K562 (cell line): ENCODE data around the gene HMX1. TPM values are rescaled to one million over a fixed set of nuclear protein-coding genes. Genes with fewer than 3 reads are reported as not detected.
A peak's percentile ranks its signal among the peaks of the same experiment; 100 is the strongest.

Source experiments
- ATAC-seq: fragments of 200-7000 bp; cut with Tn5 transposase; 3 replicates; pipeline ENCODE4 v1.9.1; 2020; ENCODE audit warnings: moderate library complexity
- BruUV-seq: library from RNA; stranded (reverse); fragments of 400-500 nt; replicated peaks from 2 replicates; lab custom pipeline; 2021; lab: Mats Ljungman, UMichigan
- CTCF ChIA-PET: fragments of 300-600 bp; formaldehyde crosslinking; extraction: SDS; loops from one replicate; lab custom pipeline; 2021; ENCODE audit warnings: low intra/inter-chr PET ratio; lab: Yijun Ruan, JAX
- POLR2A ChIA-PET: fragments of 300-600, 350-650 bp; sonication (Branson Sonifier 250); formaldehyde crosslinking; extraction: SDS; loops from one replicate; lab custom pipeline; 2021; ENCODE audit warnings: antibody characterized with exemption, inconsistent platforms; lab: Yijun Ruan, JAX
- DNase-seq, 4 experiments: peaks; one replicate each; pipeline versions ENCODE4 v3.0.0 to v3.0.0-alpha.2; 2011 to 2018; ENCODE audit warnings: low spot score in 3 of 4, mixed read lengths in 3 of 4; ENCODE audit errors: extremely low read depth in 1 of 4
- FAIRE-seq: peaks from 2 replicates; lab custom pipeline; 2011; peaks lifted over from hg19 to GRCh38; lab: Jason Lieb, UNC
- H2AFZ ChIP-seq: 2 replicates; pipeline ENCODE4 v1.6.0; 2011; ENCODE audit warnings: low read depth, low read length, control low read depth, inconsistent platforms
- H3K27ac ChIP-seq: fragments of 200-600 bp; 3 replicates; pipeline ENCODE4 v1.8.0; 2011; ENCODE audit warnings: low read depth, mild to moderate bottlenecking, control low read depth, inconsistent platforms, low read length, moderate library complexity, mixed read lengths; ENCODE audit errors: extremely low read depth
- H3K27me3 ChIP-seq, 2 experiments: fragments of 300-600 bp in 1 of 2; 2 replicates in 1 of 2; 3 replicates in 1 of 2; pipeline versions ENCODE4 v1.6.0 to v1.8.0; 2011; ENCODE audit warnings: inconsistent platforms in 2 of 2, low read length in 2 of 2, mild to moderate bottlenecking in 1 of 2, mixed read lengths in 1 of 2, moderate library complexity in 1 of 2; ENCODE audit not compliant: control insufficient read depth in 2 of 2, insufficient read depth in 2 of 2
- H3K36me3 ChIP-seq: fragments of 300-600 bp; 3 replicates; pipeline ENCODE4 v1.8.0; 2011; ENCODE audit warnings: mild to moderate bottlenecking, low read length, inconsistent platforms; ENCODE audit not compliant: control insufficient read depth, insufficient read depth
- H3K4me1 ChIP-seq, 2 experiments: fragments of 200-600 bp in 1 of 2; replicated peaks in 1 of 2; 2 replicates in 1 of 2; 3 replicates in 1 of 2; pipeline versions ENCODE4 v1.5.1 to v1.8.0; 2011; ENCODE audit warnings: inconsistent platforms in 2 of 2, low read length in 2 of 2, mild to moderate bottlenecking in 1 of 2, mixed read lengths in 1 of 2, moderate library complexity in 1 of 2; ENCODE audit not compliant: control insufficient read depth in 2 of 2, insufficient read depth in 2 of 2
- H3K4me2 ChIP-seq: 2 replicates; pipeline ENCODE4 v1.6.1; 2011; ENCODE audit warnings: low read length, control low read depth, inconsistent platforms, mixed read lengths; ENCODE audit not compliant: insufficient read depth
- H3K4me3 ChIP-seq: fragments of 200-600 bp; sonication (generic), shearing (Covaris generic); 2 replicates; pipeline ENCODE4 v1.5.1; 2016; ENCODE audit warnings: control low read depth, inconsistent platforms
- H3K79me2 ChIP-seq: fragments of 200-600 bp; 3 replicates; pipeline ENCODE4 v1.8.0; 2011; ENCODE audit warnings: low read length, inconsistent platforms; ENCODE audit not compliant: control insufficient read depth, insufficient read depth
- H3K9ac ChIP-seq, 2 experiments: 2 replicates each; pipeline versions ENCODE4 v1.6.0 to v1.6.1; 2011; ENCODE audit warnings: low read depth in 2 of 2, low read length in 2 of 2, control low read depth in 1 of 2, inconsistent platforms in 1 of 2, mild to moderate bottlenecking in 1 of 2, mixed read lengths in 1 of 2; ENCODE audit not compliant: insufficient read depth in 1 of 2
- H3K9me1 ChIP-seq: one replicate; pipeline ENCODE4 v1.6.0; 2011; ENCODE audit warnings: inconsistent platforms, mild to moderate bottlenecking, low read length, moderate library complexity; ENCODE audit not compliant: control insufficient read depth, insufficient read depth
- H3K9me3 ChIP-seq: replicated peaks from 2 replicates; pipeline ENCODE4 v1.5.1; 2011; ENCODE audit warnings: low read depth, low read length, inconsistent platforms; ENCODE audit not compliant: control insufficient read depth, insufficient read depth
- H4K20me1 ChIP-seq: replicated peaks from 2 replicates; pipeline ENCODE4 v1.6.1; 2011; ENCODE audit warnings: low read length, inconsistent platforms, mixed read lengths; ENCODE audit not compliant: control insufficient read depth, insufficient read depth
- E2F5 ChIP-seq: sonication (generic); formaldehyde crosslinking; IDR thresholded peaks from 2 replicates; pipeline ENCODE4 v1.8.0; 2022; ENCODE audit warnings: mild to moderate bottlenecking, missing genetic modification reagents
- HMG20B ChIP-seq: fragments of 250-450 bp; sonication (Bioruptor Pico); IDR thresholded peaks from 2 replicates; pipeline ENCODE4 v1.5.0; 2021; ENCODE audit warnings: mild to moderate bottlenecking
- MXI1 ChIP-seq: IDR thresholded peaks from 2 replicates; pipeline ENCODE4 v1.6.1; 2011; ENCODE audit warnings: low read depth, mild to moderate bottlenecking, improper control_type of control experiment, low read length
- SMARCE1 ChIP-seq: fragments of 450-650 bp; IDR thresholded peaks from 2 replicates; pipeline ENCODE4 v1.7.1; 2016; ENCODE audit warnings: mild to moderate bottlenecking
- ZBTB1 ChIP-seq: sonication (generic); formaldehyde crosslinking; IDR thresholded peaks from 2 replicates; pipeline ENCODE4 v1.8.1; 2023; ENCODE audit warnings: missing genetic modification reagents, low read depth, mild to moderate bottlenecking, borderline replicate concordance
- ZBTB8A ChIP-seq: fragments of 450-650 bp; IDR thresholded peaks from 2 replicates; pipeline ENCODE4 v1.6.1; 2018; ENCODE audit warnings: mild to moderate bottlenecking, moderate library complexity; ENCODE audit not compliant: partially characterized antibody
- WGBS: fragments of 100-300 bp; shearing (Covaris generic); methylation state at CpG from one replicate; pipeline ENCODE4 v1.1.6; 2016; ENCODE audit warnings: low coverage, mixed read lengths; ENCODE audit not compliant: insufficient coverage; ENCODE audit errors: missing lambda C conversion rate; 5-methylcytosine and 5-hydroxymethylcytosine counted together
- in situ Hi-C: fragments of 300-500 bp; cut with MboI; formaldehyde crosslinking; loops from 4 replicates; pipeline ENCODE4 v1.15.0; 2018; ENCODE audit warnings: inconsistent platforms, mixed read lengths
- intact Hi-C: fragments of 100-400 bp; cut with micrococcal nuclease; formaldehyde crosslinking; loops from 2 replicates; pipeline ENCODE4 v1.14.2; 2022
- polyA plus RNA-seq, 8 experiments: library from polyadenylated mRNA; depleted of rRNA in 4 of 8; stranded (reverse) in 5 of 8; unstranded in 3 of 8; fragments of >200 nt; fragmentation: Nextera tagmentation in 2 of 8; fragmentation: Illumina TruSeq in 1 of 8; extraction: Ambion mirVana in 2 of 8; extraction: Trizol in 1 of 8; gene quantifications; 2 replicates each; pipeline versions ENCODE4 v1.2.1 to v1.2.3, GENCODE V29; 2011 to 2014; ENCODE audit warnings: inconsistent platforms in 1 of 8, missing spikeins in 1 of 8
- total RNA-seq, 7 experiments: library from RNA; depleted of rRNA in 6 of 7; stranded (reverse); fragments of >200 nt in 6 of 7; fragmentation: Illumina TruSeq in 2 of 7; extraction: Trizol in 2 of 7; gene quantifications; 2 replicates each; pipeline versions ENCODE4 v1.2.1 to v1.2.3, GENCODE V29; 2011 to 2021; ENCODE audit warnings: low replicate concordance in 1 of 7
- TF ChIP-seq, protein P1 (sequence below): fragments of 450-650 bp; IDR thresholded peaks from 2 replicates; pipeline ENCODE4 v1.6.1; 2018; ENCODE audit not compliant: partially characterized antibody

Gene HMX1
- total and polyA plus RNA-seq, 9 of the 15 experiments (the other 6 are each of a cell fraction or from before 2014, with no cell fraction given), result not detected

DNA sequence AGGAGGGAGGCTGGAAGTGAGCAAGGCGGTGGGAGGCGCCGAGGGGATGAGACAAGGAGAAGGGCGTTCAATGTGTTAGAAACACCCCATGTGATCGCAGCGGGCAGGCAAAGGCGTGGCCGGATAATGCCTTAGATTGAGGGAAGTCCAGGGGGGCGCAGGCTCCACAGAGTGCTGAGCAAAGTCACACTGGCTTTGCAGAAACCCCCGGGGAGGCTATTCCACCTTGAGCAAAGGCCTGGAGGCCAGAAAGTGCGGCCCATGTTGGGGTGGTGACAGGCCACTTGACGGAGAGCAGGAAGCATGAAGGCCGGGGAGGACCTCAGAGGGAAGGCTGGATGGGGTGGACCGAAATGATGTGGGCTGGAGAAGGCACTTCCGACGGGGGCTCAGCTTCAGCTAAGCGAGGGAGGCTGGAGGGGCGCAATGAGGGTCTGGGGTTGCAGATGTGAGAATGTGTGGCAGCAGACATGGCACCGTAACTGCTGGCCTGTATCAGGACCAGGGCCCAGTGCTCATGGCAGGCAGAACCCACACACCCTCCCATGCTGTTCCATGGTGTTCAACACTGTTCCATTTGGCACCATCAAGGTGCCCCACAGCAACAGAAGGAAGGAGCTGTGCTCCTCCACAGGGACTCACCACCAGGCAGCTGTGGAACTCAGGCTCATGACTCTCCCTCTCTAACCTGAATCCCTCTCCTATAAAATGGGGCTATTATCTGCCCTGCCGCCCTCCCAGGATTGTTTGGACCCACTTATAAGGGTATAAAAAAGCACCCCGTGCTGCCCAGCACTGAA lies 50.3 kb downstream of the HMX1 start:
- Histone ChIP-seq H3K9me1 (no peaks in the 10 kb centered on the region), H2AFZ (no peak overlapping the region), H3K4me1 (peaks cover 0 to 6% of the 10 kb centered on the region in 2 experiments; a peak in 1 of 5 replicates), H3K9ac (no peak overlapping the region), H3K27me3 (peaks cover 0 to 9% of the 10 kb centered on the region in 2 experiments; a peak in 1 of 5 replicates), H3K4me3 (no peak overlapping the region), H3K9me3 (no peaks in the 10 kb centered on the region), H4K20me1 (no peaks in the 10 kb centered on the region), H3K4me2 (no peak overlapping the region), H3K36me3 (no peaks in the 10 kb centered on the region), H3K79me2 (no peaks in the 10 kb centered on the region), H3K27ac (no peak overlapping the region)
- ChIA-PET CTCF (no interaction called here), POLR2A (interaction anchor here (0.6 kb wide), 1 partner anchor 1119 kb away, joined by 3 read pairs; no protein-coding TSS in a partner anchor)
- FAIRE-seq, result no peak
- TF ChIP-seq MXI1, result no peak
- TF ChIP-seq, protein P1, sequence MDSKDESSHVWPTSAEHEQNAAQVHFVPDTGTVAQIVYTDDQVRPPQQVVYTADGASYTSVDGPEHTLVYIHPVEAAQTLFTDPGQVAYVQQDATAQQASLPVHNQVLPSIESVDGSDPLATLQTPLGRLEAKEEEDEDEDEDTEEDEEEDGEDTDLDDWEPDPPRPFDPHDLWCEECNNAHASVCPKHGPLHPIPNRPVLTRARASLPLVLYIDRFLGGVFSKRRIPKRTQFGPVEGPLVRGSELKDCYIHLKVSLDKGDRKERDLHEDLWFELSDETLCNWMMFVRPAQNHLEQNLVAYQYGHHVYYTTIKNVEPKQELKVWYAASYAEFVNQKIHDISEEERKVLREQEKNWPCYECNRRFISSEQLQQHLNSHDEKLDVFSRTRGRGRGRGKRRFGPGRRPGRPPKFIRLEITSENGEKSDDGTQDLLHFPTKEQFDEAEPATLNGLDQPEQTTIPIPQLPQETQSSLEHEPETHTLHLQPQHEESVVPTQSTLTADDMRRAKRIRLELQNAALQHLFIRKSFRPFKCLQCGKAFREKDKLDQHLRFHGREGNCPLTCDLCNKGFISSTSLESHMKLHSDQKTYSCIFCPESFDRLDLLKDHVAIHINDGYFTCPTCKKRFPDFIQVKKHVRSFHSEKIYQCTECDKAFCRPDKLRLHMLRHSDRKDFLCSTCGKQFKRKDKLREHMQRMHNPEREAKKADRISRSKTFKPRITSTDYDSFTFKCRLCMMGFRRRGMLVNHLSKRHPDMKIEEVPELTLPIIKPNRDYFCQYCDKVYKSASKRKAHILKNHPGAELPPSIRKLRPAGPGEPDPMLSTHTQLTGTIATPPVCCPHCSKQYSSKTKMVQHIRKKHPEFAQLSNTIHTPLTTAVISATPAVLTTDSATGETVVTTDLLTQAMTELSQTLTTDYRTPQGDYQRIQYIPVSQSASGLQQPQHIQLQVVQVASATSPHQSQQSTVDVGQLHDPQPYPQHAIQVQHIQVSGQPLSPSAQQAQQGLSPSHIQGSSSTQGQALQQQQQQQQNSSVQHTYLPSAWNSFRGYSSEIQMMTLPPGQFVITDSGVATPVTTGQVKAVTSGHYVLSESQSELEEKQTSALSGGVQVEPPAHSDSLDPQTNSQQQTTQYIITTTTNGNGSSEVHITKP, result peak; percentile 53
- TF ChIP-seq HMG20B (CRISPR knock-in tag), result no peak
- TF ChIP-seq SMARCE1, result no peak
- no peak for TF ChIP-seq ZBTB1
- no peak for TF ChIP-seq ZBTB8A
- no peak for TF ChIP-seq E2F5
- 2% methylated on average over 17 of the region's 21 CpGs for WGBS
- no peak for ATAC-seq
- intact Hi-C loops (no loop called here), in situ Hi-C loops (no loop called here)
- peak in 1 of 4 experiments; percentile 4 for DNase-seq
- BruUV-seq, result no TSS peak
